GM19043 (cell line): ENCODE data around the gene PNKD.
A peak's percentile ranks its signal among the peaks of the same experiment; 100 is the strongest.

Source experiments
- ATAC-seq: cut with Tn5 transposase; IDR thresholded peaks from one replicate; pipeline ENCODE4 v1.9.1; 2021; ENCODE audit warnings: low read depth; ENCODE audit not compliant: unreplicated experiment

PNKD gene

DNA sequence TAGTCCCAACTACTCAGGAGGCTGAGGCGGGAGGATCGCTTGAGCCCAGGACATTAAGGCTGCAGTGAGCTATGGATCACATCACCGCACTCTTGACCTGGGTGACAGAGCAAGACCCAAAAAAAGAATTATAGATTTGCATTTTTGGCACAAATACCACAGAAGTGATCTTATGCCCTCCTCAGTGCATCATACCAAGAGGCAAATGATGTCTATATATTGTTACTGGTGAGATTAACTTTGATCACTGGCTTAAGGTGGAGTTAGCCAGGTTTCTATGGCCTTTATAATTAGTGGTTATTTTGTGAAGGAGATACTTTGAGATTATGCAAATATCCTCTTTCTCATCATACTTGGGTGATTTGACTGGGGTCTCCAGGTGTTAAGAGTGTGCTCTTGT is 64.2 kb downstream of the PNKD start:
- ATAC-seq, result no peak

DNA sequence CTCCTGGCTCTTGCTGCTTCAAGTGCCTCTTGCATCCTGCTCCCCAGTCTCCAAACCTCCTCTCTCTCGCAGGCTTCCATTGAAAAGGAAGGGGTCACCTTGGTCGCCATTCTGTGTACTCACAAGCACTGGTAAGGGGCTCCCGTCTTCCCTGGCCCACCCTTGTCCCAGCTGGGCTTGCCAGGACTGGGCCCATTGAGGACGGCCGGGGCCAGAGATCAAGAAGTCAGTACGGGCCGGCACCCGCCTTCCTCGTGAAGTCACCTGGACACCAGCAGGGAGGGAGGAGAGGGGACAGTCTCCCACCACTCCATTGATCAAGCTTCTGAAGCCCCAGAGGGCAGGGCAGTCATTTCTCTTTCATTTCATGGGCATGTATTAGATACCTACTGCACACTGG is 70.3 kb downstream of the PNKD start:
- no peak for ATAC-seq

DNA sequence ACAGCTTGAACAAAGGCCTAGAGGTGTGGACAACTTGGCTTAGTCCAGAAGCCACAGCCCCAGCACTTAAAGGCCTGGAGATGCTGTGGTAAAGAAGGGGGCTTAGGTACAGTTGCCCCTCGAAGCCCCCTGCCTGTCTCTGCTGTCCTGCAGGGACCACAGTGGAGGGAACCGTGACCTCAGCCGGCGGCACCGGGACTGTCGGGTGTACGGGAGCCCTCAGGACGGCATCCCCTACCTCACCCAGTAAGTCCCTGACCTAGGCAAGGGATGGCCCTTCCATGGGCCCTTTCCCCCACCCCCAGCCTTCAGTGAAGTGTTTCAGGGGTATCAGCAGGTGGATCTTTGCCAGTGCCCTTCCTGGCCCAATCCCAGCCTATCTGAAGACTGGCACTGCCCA is 71.1 kb downstream of the PNKD start:
- ATAC-seq, result no peak

DNA sequence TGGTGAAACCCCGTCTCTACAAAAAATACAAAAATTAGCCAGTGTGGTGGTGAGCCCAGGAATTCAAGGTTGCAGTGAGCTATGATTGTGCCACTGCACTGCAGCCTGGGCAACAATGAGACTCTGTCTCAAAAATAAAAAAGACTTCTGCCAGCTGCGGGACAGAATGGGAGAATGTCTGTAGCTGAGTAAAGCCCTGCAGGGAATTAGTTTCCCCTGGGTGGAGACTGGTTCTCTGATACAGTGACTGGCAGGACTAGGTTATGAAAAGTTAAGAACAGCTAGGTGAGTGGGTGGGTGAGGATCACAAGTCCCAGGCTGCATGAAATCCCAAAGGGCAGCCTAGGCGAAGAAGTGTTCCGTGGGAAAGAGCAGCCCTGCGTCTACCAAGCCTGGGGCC is 72.5 kb downstream of the PNKD start:
- no peak for ATAC-seq

DNA sequence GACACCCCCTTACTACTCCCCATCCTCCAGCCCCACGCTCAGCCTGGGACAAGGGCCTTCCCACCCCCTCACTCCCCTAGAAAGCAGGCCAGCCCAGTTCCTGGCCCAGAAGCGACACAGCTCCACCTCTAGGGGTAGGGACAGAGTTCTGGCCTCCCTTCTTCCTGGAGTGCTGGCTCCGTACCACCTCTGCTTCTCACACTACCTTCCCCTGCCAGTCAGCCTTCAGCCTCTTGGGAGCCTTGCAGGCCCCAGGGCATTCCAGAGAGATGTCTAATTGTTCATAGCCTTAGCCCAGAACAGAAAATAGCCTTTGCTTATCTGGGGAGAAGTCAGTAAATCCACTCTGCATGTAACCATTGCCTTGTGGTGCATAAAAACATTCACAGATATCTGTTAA is 73.3 kb downstream of the PNKD start:
- no peak for ATAC-seq

DNA sequence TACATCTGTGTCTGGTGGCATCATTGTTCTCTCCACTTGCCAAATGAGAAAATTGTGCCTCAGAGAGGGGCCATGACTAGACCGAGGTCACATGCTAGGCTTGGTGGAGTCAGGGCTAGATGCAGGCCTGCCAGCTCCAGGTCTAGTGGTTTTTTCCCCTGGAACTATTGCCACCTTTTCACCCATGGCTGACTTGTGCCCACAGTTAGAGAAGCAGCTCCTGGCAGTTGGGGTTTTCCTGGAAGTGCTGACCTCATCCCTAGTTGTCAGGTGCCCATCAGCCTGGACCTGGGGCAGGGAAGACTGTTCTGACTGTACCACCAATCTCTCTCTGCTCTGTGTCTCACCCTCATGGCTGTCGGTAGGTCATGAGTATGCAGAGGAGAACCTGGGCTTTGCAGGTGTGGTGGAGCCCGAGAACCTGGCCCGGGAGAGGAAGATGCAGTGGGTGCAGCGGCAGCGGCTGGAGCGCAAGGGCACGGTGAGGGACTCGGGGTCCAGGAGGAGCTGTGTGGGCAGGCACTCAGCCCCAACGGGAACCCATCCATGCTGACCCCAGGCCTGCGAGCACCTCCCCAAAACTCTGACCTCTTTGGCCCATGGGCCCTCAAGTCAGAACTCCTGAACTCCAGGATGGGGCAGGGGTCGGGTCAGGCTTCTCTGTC is 73.9 kb downstream of the PNKD start:
- ATAC-seq, result no peak

DNA sequence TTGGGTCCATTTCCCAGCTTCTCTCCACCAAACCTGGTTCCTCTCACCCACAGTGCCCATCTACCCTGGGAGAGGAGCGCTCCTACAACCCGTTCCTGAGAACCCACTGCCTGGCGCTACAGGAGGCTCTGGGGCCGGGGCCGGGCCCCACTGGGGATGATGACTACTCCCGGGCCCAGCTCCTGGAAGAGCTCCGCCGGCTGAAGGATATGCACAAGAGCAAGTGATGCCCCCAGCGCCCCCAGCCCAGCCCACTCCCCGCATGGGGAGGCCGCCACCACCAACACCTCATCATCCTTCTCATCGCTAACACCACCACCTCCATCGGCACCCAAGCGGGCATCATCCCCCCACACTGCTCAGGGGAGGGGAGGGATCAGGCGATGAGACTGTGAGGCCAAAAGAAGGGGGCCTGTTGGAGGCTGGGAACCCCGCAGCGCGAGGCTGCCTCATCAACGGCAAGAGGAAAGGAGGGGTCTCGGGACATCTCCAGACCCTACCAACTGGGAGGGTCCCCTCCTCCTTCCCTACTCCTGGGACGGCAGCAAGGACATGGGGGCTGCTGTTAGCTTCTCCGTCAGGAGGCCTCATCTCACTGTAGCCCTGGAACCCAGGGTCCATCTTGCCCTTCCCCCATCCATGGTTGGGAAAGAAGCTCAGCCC is 74.6 kb downstream of the PNKD start:
- no peak for ATAC-seq

DNA sequence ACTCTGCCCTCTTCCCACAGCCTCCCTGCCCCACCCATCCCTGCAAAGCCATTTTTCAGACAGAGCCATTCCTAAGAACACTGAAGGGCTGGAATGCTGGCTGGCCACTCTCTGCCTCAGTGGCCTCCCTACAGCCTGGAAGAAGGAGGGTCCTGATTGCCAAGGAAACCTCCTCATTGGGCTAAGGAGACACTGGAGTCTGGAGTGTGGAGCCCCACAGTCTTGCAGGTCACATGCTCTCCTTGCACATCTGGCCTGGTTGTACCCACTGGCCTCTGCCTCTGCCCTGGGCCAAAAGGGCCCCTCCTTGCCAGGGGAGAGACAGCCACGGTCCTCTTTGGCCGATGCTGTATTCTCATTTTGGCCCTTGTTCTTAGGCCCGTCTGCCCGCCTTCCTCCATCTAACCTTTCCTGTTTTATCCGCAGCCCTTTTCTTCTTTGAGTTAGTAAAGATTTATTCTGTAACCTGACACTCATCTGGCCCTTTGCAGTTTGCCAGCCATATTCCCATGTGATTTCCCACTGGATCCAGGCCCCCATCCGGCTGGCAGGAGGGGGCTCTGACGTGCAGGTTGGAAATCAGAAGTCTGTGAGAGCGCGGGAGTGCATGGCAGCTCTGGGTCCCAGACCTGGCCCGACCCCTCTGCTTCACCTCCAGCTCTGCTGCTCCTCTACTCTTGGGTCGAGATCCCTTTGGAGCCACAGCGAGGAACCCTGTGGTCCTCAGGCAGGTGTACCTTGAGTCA is 75.3 kb downstream of the PNKD start:
- no peak for ATAC-seq

DNA sequence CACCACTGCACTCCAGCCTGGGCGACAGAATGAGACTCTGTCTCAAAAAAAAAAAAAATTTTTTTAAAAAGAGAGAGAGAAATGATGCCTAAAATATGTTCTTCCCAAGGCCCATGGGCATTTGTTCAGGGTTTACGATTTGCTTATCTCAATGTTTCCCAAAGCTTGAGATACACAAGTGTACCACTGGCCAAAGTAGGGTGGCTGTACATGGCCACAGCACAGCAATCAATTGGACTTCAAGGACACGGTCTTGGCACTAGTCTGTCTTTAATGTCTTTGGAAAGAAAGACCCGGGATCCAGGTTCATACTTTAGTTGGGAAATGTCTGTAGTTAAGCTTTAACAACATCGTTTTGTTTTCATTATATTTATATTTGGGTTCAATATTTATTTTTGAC is 76.9 kb downstream of the PNKD start:
- no peak for ATAC-seq

DNA sequence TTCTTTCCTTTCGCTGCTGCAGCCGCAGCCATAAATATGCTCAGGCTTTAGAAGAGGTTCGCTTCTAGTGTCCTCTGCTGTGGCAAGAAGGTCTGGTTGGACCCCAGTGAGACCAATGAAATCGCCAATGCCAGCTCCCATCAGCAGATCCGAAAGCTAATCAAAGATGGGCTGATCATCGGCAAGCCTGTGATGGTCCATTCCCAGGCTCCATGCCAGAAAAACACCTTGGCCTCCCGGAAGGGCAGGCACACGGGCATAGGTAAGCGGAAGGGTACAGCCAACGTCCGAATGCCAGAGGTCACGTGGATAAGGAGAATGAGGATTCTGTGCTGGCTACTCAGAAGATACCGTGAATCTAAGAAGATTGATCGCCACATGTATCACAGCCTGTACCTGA is 83.7 kb downstream of the PNKD start:
- ATAC-seq, result no peak

DNA sequence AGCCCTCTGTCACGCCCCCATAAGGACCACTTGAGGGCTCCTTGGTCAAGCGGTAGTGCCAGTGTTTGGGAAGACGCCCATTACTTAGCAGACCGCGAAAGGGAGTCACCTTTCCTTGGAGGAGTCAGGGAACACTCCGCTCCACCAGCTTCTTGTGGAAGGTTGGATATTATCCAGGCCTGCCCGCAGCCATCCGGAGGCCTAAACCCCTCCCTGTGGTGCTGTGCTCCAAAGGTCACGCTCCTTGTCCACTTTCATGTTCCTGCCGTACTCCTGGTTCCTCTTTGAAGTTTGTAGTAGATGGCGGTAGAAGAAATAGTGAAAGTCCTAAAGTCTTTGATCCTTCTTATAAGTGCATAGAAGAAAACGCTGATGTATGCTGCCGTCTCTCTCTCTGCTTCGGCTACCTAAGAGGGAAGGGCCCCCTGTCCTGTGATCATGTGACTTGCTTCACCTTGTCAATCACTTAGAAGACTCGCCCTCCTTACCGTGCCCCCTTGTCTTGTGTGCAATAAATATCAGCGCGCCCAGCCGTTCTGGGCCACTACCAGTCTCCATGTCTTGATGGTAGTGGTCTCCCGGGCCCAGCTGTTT is 84.6 kb downstream of the PNKD start:
- no peak for ATAC-seq

DNA sequence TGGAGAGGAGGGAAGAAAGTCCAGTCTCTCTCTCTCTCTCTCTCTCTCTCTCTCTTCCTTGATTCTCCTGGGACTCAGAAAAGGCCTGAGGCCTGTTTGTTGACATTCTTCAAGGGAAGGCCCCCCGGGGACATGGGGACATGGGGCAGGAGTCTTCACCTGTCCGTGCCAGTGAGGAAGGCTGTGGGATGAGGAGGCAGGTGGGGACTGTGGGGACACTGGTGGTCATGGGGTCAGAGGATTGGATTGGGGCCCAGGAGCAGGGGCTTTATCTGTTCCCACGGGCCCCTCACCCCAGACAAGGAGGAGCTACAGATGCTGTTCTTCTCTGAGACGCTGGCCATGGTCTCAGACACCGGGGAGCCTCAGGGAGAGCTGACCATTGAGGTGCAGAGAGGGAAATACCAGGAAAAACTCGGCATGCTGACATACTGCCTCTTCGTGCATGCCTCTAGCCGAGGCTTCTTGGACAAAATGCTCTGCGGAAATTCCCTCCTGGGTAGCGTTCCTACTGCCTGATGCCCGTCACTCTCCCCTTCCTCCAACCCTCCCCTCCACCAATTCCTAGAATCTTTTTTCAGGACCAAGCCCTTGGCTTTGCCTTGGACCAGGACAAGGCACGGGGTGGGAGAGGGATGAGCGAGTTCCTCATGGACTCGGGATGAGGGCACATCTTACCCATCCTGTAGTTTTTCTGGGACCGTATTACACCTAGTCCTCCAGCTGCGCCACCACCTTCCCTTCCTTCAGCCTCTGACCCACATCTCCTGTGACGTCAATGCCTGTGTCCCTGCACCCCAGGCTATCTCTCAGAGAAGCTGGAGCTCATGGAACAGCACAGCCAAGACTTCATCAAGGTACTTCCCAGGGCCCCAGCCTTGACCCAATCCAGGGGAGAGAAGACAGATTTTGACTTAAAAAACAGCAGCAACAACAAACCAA is 87.2 kb downstream of the PNKD start:
- no peak for ATAC-seq

DNA sequence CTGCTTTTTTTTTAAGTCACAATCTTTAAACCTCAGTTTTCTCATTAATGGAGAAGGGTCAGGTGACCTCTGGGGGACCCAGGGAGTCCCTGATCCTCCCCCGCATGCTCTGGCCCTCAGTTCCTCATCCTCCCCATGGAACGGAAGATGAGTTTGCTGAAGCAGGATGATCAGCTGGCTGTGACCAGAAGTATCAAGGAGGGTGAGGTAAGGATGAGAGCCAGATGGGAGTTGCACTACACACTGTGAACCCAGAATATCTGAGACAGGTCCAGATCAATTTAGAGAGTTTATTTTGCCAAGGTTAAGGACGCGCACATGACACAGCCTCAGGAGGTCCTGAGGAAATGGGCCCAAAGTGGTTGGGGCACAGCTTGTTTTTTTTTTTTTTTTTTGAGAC is 90.1 kb downstream of the PNKD start:
- no peak for ATAC-seq

DNA sequence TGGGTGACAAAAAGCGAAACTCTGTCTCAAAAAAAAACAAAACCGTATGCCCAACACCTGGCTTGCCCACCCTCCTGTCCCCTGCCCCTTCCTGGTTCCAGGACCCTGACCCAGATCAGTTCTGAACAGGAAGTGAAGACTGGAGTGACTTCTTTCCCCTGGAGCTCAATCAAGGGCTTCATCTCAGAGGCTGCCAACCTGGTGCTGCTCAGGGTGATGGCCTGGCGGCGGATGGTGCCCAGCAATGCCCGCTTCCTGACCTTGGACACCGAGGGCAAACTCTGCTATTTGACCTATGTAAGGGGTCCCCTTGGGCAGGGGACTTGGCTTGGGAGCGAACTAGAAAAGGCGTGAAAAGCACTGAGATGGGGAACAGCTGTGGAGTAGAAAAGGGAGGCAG is 92.3 kb downstream of the PNKD start:
- ATAC-seq, result no peak

DNA sequence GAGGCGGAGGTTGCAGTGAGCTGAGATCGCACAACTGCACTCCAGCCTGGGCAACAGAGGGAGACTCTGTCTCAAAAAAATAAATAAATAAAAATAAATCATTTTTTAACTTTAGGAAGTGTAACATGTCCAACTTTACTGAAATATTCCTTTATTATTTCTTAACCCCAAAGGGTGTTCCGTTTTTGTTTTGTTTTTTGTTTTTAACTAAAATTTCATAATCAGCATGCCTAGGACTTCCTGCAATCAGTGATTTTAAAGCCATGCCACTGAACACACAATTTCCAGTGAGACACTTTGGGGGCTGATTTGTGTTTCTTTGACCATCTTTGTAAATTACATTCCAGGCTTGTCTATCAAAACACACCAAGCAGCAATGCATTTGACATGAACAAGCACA is 93.4 kb downstream of the PNKD start:
- ATAC-seq, result no peak

DNA sequence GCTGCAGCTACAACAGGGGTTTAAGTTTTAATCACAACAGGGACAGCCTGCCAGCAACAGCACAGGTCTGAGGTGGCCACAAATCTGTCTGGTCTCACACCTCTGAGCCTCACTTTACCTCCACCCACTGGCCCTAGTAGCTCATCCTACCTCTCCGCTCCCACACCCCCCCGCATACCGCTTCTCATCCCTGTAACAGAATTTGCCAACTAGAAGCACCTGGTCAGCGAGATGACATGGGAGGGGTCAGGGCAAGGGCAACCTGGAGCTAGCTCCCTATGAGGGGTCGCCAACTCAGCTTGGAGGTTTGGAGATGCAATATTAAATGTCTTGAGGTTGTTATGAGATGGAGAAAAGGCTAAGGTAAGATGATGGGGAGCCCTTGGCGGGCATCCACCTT is 93.9 kb downstream of the PNKD start:
- no peak for ATAC-seq

DNA sequence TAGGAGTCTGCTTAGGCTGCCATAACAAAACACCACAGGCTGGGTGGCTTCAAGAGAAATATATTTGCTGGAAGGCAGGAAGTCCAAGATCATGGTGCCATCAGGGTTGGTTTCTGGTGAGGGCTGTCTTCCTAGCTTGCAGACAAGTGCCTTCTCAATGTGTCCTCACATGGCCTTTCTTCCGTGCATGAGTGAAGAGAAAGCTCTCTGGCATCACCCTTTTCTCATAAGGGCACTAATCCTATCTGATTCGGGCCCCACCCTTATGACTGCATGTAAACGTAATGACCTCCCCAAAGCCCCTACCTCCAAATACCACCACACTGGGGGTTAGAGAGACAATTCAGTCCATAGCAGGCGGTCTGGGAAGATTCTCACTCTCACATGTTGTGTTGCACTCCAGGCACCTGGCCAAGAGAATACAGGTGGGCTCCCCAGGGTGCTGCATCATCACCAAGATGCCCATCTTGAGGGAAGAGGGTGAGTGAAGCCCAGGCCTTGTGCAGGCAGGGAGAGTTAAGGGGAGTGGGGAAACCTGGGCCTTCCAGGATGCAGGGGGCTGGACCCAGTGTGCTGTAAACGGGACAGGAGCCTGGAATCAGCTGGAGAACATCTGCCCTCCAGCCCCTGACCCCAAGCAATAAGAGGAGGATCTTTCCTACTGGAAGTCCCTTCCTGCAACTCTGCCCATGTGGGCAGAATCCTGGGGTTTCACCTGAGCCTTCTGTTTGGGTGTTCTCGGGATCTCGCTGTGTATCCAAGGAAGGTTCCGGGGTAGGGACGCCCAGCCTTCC is 96.5 kb downstream of the PNKD start:
- ATAC-seq, result no peak

DNA sequence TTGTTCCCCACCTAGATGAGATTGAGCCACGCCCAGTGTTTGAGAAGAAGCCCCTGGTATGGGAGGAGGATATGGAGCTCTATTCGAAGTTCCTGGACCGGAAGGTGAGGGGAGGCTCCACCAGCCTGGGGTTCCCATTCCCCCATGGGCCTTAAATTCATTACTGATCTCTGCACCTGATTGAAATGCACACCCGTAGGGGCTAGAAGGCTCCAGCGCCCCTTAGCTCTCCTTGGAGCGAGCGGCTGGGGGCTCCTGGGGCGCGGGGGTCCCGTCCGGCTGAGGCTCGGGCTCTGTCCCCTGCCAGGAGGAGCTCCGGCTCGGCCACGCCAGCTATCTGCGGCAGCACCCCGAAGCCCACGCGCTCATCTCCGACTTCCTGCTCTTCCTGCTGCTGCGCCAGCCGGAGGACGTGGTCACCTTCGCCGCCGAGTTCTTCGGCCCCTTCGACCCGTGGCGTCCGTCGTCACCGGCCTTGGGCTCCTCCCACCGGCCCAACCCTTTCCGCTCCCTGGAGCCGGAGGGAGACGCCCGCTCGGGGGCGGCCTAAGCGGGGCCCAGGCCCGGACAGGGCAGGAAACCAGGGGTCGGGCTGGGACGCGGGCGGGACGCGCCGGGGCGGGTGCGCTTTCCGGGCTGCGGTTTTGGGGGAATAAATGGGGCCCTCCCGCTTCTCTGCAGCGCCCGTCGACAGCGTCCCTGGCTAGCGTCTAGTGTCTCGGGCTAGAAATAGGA is 97.3 kb downstream of the PNKD start:
- peak; percentile 92 for ATAC-seq

DNA sequence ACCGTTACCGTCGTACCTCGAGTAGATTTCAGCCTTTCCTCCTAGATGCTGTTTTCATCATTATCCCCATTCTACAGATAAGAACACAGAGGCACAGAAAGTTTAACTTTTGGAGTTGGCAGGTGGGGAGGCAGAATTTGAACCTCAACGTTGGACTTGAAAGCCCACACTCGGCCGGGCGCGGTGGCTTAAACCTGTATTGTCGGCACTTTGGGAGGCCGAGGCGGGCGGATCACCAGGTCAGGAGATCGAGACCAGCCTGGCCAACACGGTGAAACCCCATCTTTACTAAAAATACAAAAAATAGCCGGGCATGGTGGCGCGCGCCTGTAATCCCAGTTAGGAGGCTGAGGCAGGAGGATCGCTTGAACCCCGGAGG is 97.8 kb downstream of the PNKD start:
- ATAC-seq, result no peak
